ENCODE results near the gene RRBP1.
A peak's percentile ranks its signal among the peaks of the same experiment; 100 is the strongest.

Gene RRBP1

GRCh38 chr20:17690144-17690543, 8.1 kb upstream of the RRBP1 start:
- Histone ChIP-seq H3K4me1 (ENCODE audit: control extremely low read depth in 1 of 4, control insufficient read depth in 4 of 4, insufficient read depth in 4 of 4, low read length in 3 of 4) (peaks cover 0 to 5% (median 0%) of the 10 kb centered on the region in 4 experiments), H3K9me3 (ENCODE audit: control extremely low read depth in 1 of 5, control insufficient read depth in 4 of 5, insufficient read depth in 2 of 5, low read depth in 1 of 5, low read length in 4 of 5) (peaks cover 3 to 19% (median 5%) of the 10 kb centered on the region in 5 experiments), H3K4me3 (ENCODE audit: control insufficient read depth in 1 of 7, extremely low read depth in 1 of 7, insufficient read depth in 4 of 7, low read depth in 2 of 7, low read length in 6 of 7) (no peak overlapping the region), H3K36me3 (ENCODE audit: control insufficient read depth in 4 of 4, insufficient read depth in 4 of 4, low read length in 3 of 4) (no peaks in the 10 kb centered on the region), H3K27me3 (replicated peaks in 2 of 5; ENCODE audit: control insufficient read depth in 4 of 5, insufficient read depth in 5 of 5, low read length in 4 of 5) (peaks cover 0 to 2% (median 0%) of the 10 kb centered on the region in 5 experiments), H3K27ac (ENCODE audit: insufficient read depth in 1 of 2, low read depth in 1 of 2, low read length in 2 of 2, poor library complexity in 1 of 2, severe bottlenecking in 2 of 2) (no peak overlapping the region)
- DNase-seq: no peak
- WGBS (ENCODE audit: insufficient coverage): 95% methylated on average over 2 of the region's 2 CpGs
- POLR2A ChIA-PET: no interaction called here
- CTCF ChIA-PET: interaction anchor here (2.2 to 2.8 kb wide), 2 partner anchors 8 to 10 kb away, joined by 6 to 11 read pairs; partner anchors contain the start of genes BANF2 and RRBP1

GRCh38 chr20:17688965-17689364, 6.9 kb upstream of the RRBP1 start:
- WGBS (ENCODE audit: insufficient coverage): no CpG with 5 or more reads among the region's 2 CpGs
- H3K9me3 ChIP-seq (ENCODE audit: control extremely low read depth in 1 of 5, control insufficient read depth in 4 of 5, insufficient read depth in 2 of 5, low read depth in 1 of 5, low read length in 4 of 5): peaks cover 3 to 19% (median 5%) of the 10 kb centered on the region in 5 experiments
- no peak overlapping the region for H3K4me3 ChIP-seq (ENCODE audit: control insufficient read depth in 1 of 7, extremely low read depth in 1 of 7, insufficient read depth in 4 of 7, low read depth in 2 of 7, low read length in 6 of 7)
- ChIA-PET POLR2A (no interaction called here), CTCF (no interaction called here)
- peaks cover 0 to 2% (median 0%) of the 10 kb centered on the region in 5 experiments for H3K27me3 ChIP-seq (replicated peaks in 2 of 5; ENCODE audit: control insufficient read depth in 4 of 5, insufficient read depth in 5 of 5, low read length in 4 of 5)
- H3K4me1 ChIP-seq (ENCODE audit: control extremely low read depth in 1 of 4, control insufficient read depth in 4 of 4, insufficient read depth in 4 of 4, low read length in 3 of 4): peaks cover 0 to 5% (median 0%) of the 10 kb centered on the region in 4 experiments
- no peak for DNase-seq
- H3K27ac ChIP-seq (ENCODE audit: insufficient read depth in 1 of 2, low read depth in 1 of 2, low read length in 2 of 2, poor library complexity in 1 of 2, severe bottlenecking in 2 of 2): no peak overlapping the region
- H3K36me3 ChIP-seq (ENCODE audit: control insufficient read depth in 4 of 4, insufficient read depth in 4 of 4, low read length in 3 of 4): no peaks in the 10 kb centered on the region

GRCh38 chr20:17687800-17688199, 5.8 kb upstream of the RRBP1 start:
- ChIA-PET POLR2A (no interaction called here), CTCF (no interaction called here)
- Histone ChIP-seq H3K9me3 (ENCODE audit: control extremely low read depth in 1 of 5, control insufficient read depth in 4 of 5, insufficient read depth in 2 of 5, low read depth in 1 of 5, low read length in 4 of 5) (peaks cover 3 to 19% (median 5%) of the 10 kb centered on the region in 5 experiments), H3K36me3 (ENCODE audit: control insufficient read depth in 4 of 4, insufficient read depth in 4 of 4, low read length in 3 of 4) (no peaks in the 10 kb centered on the region), H3K4me1 (ENCODE audit: control extremely low read depth in 1 of 4, control insufficient read depth in 4 of 4, insufficient read depth in 4 of 4, low read length in 3 of 4) (peaks cover 3 to 9% (median 4%) of the 10 kb centered on the region in 4 experiments), H3K4me3 (ENCODE audit: control insufficient read depth in 1 of 7, extremely low read depth in 1 of 7, insufficient read depth in 4 of 7, low read depth in 2 of 7, low read length in 6 of 7) (no peak overlapping the region), H3K27ac (ENCODE audit: insufficient read depth in 1 of 2, low read depth in 1 of 2, low read length in 2 of 2, poor library complexity in 1 of 2, severe bottlenecking in 2 of 2) (no peak overlapping the region), H3K27me3 (replicated peaks in 2 of 5; ENCODE audit: control insufficient read depth in 4 of 5, insufficient read depth in 5 of 5, low read length in 4 of 5) (peaks cover 0 to 2% (median 0%) of the 10 kb centered on the region in 5 experiments)
- DNase-seq: no peak
- WGBS (ENCODE audit: insufficient coverage): 93% methylated on average over 3 of the region's 3 CpGs

GRCh38 chr20:17685168-17685567, 3.1 kb upstream of the RRBP1 start:
- Histone ChIP-seq H3K27me3 (replicated peaks in 2 of 5; ENCODE audit: control insufficient read depth in 4 of 5, insufficient read depth in 5 of 5, low read length in 4 of 5) (peaks cover 0 to 2% (median 0%) of the 10 kb centered on the region in 5 experiments), H3K9me3 (ENCODE audit: control extremely low read depth in 1 of 5, control insufficient read depth in 4 of 5, insufficient read depth in 2 of 5, low read depth in 1 of 5, low read length in 4 of 5) (peaks cover under 1 to 15% (median 3%) of the 10 kb centered on the region in 5 experiments), H3K27ac (ENCODE audit: insufficient read depth in 1 of 2, low read depth in 1 of 2, low read length in 2 of 2, poor library complexity in 1 of 2, severe bottlenecking in 2 of 2) (no peak overlapping the region), H3K4me1 (ENCODE audit: control extremely low read depth in 1 of 4, control insufficient read depth in 4 of 4, insufficient read depth in 4 of 4, low read length in 3 of 4) (peaks cover 8 to 14% (median 12%) of the 10 kb centered on the region in 4 experiments), H3K4me3 (ENCODE audit: control insufficient read depth in 1 of 7, extremely low read depth in 1 of 7, insufficient read depth in 4 of 7, low read depth in 2 of 7, low read length in 6 of 7) (no peak overlapping the region), H3K36me3 (ENCODE audit: control insufficient read depth in 4 of 4, insufficient read depth in 4 of 4, low read length in 3 of 4) (no peaks in the 10 kb centered on the region)
- 83% methylated on average over 1 of the region's 1 CpG for WGBS (ENCODE audit: insufficient coverage)
- CTCF ChIA-PET: no interaction called here
- POLR2A ChIA-PET: no interaction called here
- no peak for DNase-seq

GRCh38 chr20:17684077-17684888, 2.2 kb upstream of the RRBP1 start:
- no peak overlapping the region for H3K4me3 ChIP-seq (ENCODE audit: control insufficient read depth in 1 of 7, extremely low read depth in 1 of 7, insufficient read depth in 4 of 7, low read depth in 2 of 7, low read length in 6 of 7)
- peaks cover 0 to 8% (median 0%) of the 10 kb centered on the region in 4 experiments for H3K36me3 ChIP-seq (ENCODE audit: control insufficient read depth in 4 of 4, insufficient read depth in 4 of 4, low read length in 3 of 4)
- peaks cover 0 to 2% (median 0%) of the 10 kb centered on the region in 5 experiments for H3K27me3 ChIP-seq (replicated peaks in 2 of 5; ENCODE audit: control insufficient read depth in 4 of 5, insufficient read depth in 5 of 5, low read length in 4 of 5)
- DNase-seq: no peak
- peaks cover 12 to 22% (median 18%) of the 10 kb centered on the region in 4 experiments for H3K4me1 ChIP-seq (ENCODE audit: control extremely low read depth in 1 of 4, control insufficient read depth in 4 of 4, insufficient read depth in 4 of 4, low read length in 3 of 4)
- POLR2A ChIA-PET: no interaction called here
- CTCF ChIA-PET: interaction anchor here (0.9 to 2.1 kb wide), 2 partner anchors 13 to 254 kb away, joined by 3 to 8 read pairs; no protein-coding TSS in a partner anchor
- peaks cover 0 to 10% (median 0%) of the 10 kb centered on the region in 5 experiments for H3K9me3 ChIP-seq (ENCODE audit: control extremely low read depth in 1 of 5, control insufficient read depth in 4 of 5, insufficient read depth in 2 of 5, low read depth in 1 of 5, low read length in 4 of 5)
- no peak overlapping the region for H3K27ac ChIP-seq (ENCODE audit: insufficient read depth in 1 of 2, low read depth in 1 of 2, low read length in 2 of 2, poor library complexity in 1 of 2, severe bottlenecking in 2 of 2)
- over 99% methylated on average over 12 of the region's 13 CpGs for WGBS (ENCODE audit: insufficient coverage)

- DNase-seq: no peak
- H3K4me3 ChIP-seq (ENCODE audit: control insufficient read depth in 1 of 7, extremely low read depth in 1 of 7, insufficient read depth in 4 of 7, low read depth in 2 of 7, low read length in 6 of 7): peak overlapping the region in 5 of 7 experiments; percentile 56 to 88 (median 80)
- ChIA-PET CTCF (interaction anchor here (0.9 to 2.5 kb wide), 23 partner anchors 7 to 282 kb away, joined by 3 to 23 read pairs (median 5); partner anchors contain the start of gene BANF2), POLR2A (interaction anchor here (1.4 kb wide), 1 partner anchor 212 kb away, joined by 9 read pairs; no protein-coding TSS in a partner anchor)
- peaks cover 2 to 14% (median 5%) of the 10 kb centered on the region in 4 experiments for H3K36me3 ChIP-seq (ENCODE audit: control insufficient read depth in 4 of 4, insufficient read depth in 4 of 4, low read length in 3 of 4)
- peaks cover 12 to 23% (median 19%) of the 10 kb centered on the region in 4 experiments for H3K4me1 ChIP-seq (ENCODE audit: control extremely low read depth in 1 of 4, control insufficient read depth in 4 of 4, insufficient read depth in 4 of 4, low read length in 3 of 4)
- H3K27ac ChIP-seq (ENCODE audit: insufficient read depth in 1 of 2, low read depth in 1 of 2, low read length in 2 of 2, poor library complexity in 1 of 2, severe bottlenecking in 2 of 2): no peak overlapping the region
- H3K9me3 ChIP-seq (ENCODE audit: control extremely low read depth in 1 of 5, control insufficient read depth in 4 of 5, insufficient read depth in 2 of 5, low read depth in 1 of 5, low read length in 4 of 5): peaks cover 0 to 10% (median 0%) of the 10 kb centered on the region in 5 experiments
- WGBS (ENCODE audit: insufficient coverage): 95% methylated on average over 9 of the region's 10 CpGs
- no peaks in the 10 kb centered on the region for H3K27me3 ChIP-seq (replicated peaks in 2 of 5; ENCODE audit: control insufficient read depth in 4 of 5, insufficient read depth in 5 of 5, low read length in 4 of 5)
Observed at GRCh38 chr20:17683218-17684076, 1.4 kb upstream of the RRBP1 start.

Measured in common myeloid progenitor, CD34-positive (primary cell).